ENCODE measurements around the gene AASS. TPM values are rescaled to one million over a fixed set of nuclear protein-coding genes. Genes with fewer than 3 reads are reported as not detected.
A peak's percentile ranks its signal among the peaks of the same experiment; 100 is the strongest.
"Not testable (repeated sequence)": the region's sequence is repeated elsewhere in the genome, so short reads cannot be mapped to it uniquely, and the experiment has no call there.

Gene AASS
- total and polyA plus RNA-seq, 2 experiments from 2014 or later = 17.3 to 41.9 TPM

GRCh38 chr7:122182081-122182480, 38.0 kb upstream of the AASS start:
- Histone ChIP-seq H3K9me3 (ENCODE audit: low read depth) (no peaks in the 10 kb centered on the region), H3K79me2 (no peaks in the 10 kb centered on the region), H3K4me1 (ENCODE audit: insufficient read depth) (no peaks in the 10 kb centered on the region), H4K20me1 (ENCODE audit: insufficient read depth, poor library complexity, severe bottlenecking) (no peaks in the 10 kb centered on the region), H3K9me2 (replicated peaks; ENCODE audit: insufficient read depth) (no peaks in the 10 kb centered on the region), H2AFZ (no peak overlapping the region), H3K27ac (no peak overlapping the region), H3K4me3 (no peak overlapping the region), H3K27me3 (no peaks in the 10 kb centered on the region), H3K36me3 (replicated peaks; ENCODE audit: insufficient read depth, low read depth) (no peaks in the 10 kb centered on the region), H3K4me2 (no peak overlapping the region)
- no peak for DNase-seq (ENCODE audit: low spot score)
- TF ChIP-seq EZH2 (IDR thresholded peaks at IDR 0.05; ENCODE audit: borderline replicate concordance) (no peak), EZH2phosphoT487 (IDR thresholded peaks at IDR 0.05; ENCODE audit: low read depth, severe bottlenecking, unreplicated experiment) (no peak), CTCF (IDR thresholded peaks at IDR 0.05; ENCODE audit: poor library complexity) (no peak)
- 80% methylated on average over 1 of the region's 1 CpG for WGBS (ENCODE audit: low lambda C conversion rate, missing lambda C conversion rate)

GRCh38 chr7:122172144-122172543, 28.1 kb upstream of the AASS start:
- H3K27me3 ChIP-seq; H4K20me1 ChIP-seq (ENCODE audit: insufficient read depth, poor library complexity, severe bottlenecking); H3K4me3 ChIP-seq; H3K36me3 ChIP-seq (replicated peaks; ENCODE audit: insufficient read depth, low read depth); H3K9me2 ChIP-seq (replicated peaks; ENCODE audit: insufficient read depth); H3K4me1 ChIP-seq (ENCODE audit: insufficient read depth); H3K79me2 ChIP-seq; H3K27ac ChIP-seq; H3K9me3 ChIP-seq (ENCODE audit: low read depth); H2AFZ ChIP-seq; H3K4me2 ChIP-seq; DNase-seq (ENCODE audit: low spot score): not testable (repeated sequence)
- WGBS (ENCODE audit: low lambda C conversion rate, missing lambda C conversion rate) = 70% methylated on average over 2 of the region's 2 CpGs

- Histone ChIP-seq H3K4me2 (no peak overlapping the region), H3K9me2 (replicated peaks; ENCODE audit: insufficient read depth) (no peaks in the 10 kb centered on the region), H3K79me2 (no peaks in the 10 kb centered on the region), H3K27me3 (no peaks in the 10 kb centered on the region), H4K20me1 (ENCODE audit: insufficient read depth, poor library complexity, severe bottlenecking) (no peaks in the 10 kb centered on the region), H3K27ac (peak overlapping the region; percentile 24), H3K36me3 (replicated peaks; ENCODE audit: insufficient read depth, low read depth) (no peaks in the 10 kb centered on the region), H3K4me3 (no peak overlapping the region), H2AFZ (no peak overlapping the region), H3K9me3 (ENCODE audit: low read depth) (no peaks in the 10 kb centered on the region), H3K4me1 (ENCODE audit: insufficient read depth) (peaks cover 16% of the 10 kb centered on the region)
- no peak for TF ChIP-seq EZH2 (IDR thresholded peaks at IDR 0.05; ENCODE audit: borderline replicate concordance)
- TF ChIP-seq EZH2phosphoT487 (IDR thresholded peaks at IDR 0.05; ENCODE audit: low read depth, severe bottlenecking, unreplicated experiment) = no peak
- no peak for TF ChIP-seq CTCF (IDR thresholded peaks at IDR 0.05; ENCODE audit: poor library complexity)
- peak; percentile 23 for DNase-seq (ENCODE audit: low spot score)
- WGBS (ENCODE audit: low lambda C conversion rate, missing lambda C conversion rate) = 27% methylated on average over 1 of the region's 1 CpG
These were observed 22.7 kb upstream of the AASS start for GRCh38 chr7:122166740-122167139.

- Histone ChIP-seq H3K9me2 (replicated peaks; ENCODE audit: insufficient read depth) (no peaks in the 10 kb centered on the region), H3K36me3 (replicated peaks; ENCODE audit: insufficient read depth, low read depth) (no peaks in the 10 kb centered on the region), H3K4me1 (ENCODE audit: insufficient read depth) (peaks cover 16% of the 10 kb centered on the region), H3K27ac (peak overlapping the region; percentile 13), H3K4me2 (no peak overlapping the region), H3K79me2 (no peaks in the 10 kb centered on the region), H4K20me1 (ENCODE audit: insufficient read depth, poor library complexity, severe bottlenecking) (no peaks in the 10 kb centered on the region), H3K4me3 (no peak overlapping the region), H2AFZ (no peak overlapping the region), H3K27me3 (no peaks in the 10 kb centered on the region), H3K9me3 (ENCODE audit: low read depth) (no peaks in the 10 kb centered on the region)
- DNase-seq (ENCODE audit: low spot score) = no peak
- TF ChIP-seq CTCF (IDR thresholded peaks at IDR 0.05; ENCODE audit: poor library complexity) (no peak), EZH2phosphoT487 (IDR thresholded peaks at IDR 0.05; ENCODE audit: low read depth, severe bottlenecking, unreplicated experiment) (no peak), EZH2 (IDR thresholded peaks at IDR 0.05; ENCODE audit: borderline replicate concordance) (no peak)
- 55% methylated on average over 3 of the region's 3 CpGs for whole genome bisulfite sequencing (ENCODE audit: low lambda C conversion rate, missing lambda C conversion rate)
These were observed 22.2 kb upstream of the AASS start for GRCh38 chr7:122166275-122166674.
